CD4-positive, alpha-beta T cell (primary cell): ENCODE measurements around the gene SFTA2. TPM values are rescaled to one million over a fixed set of nuclear protein-coding genes. Genes with fewer than 3 reads are reported as not detected.

Experiments
- ATAC-seq: fragments of 200-7000 bp; cut with Tn5 transposase; one replicate; pipeline ENCODE4 v1.10.0; 2022; ENCODE audit warnings: mild to moderate bottlenecking; ENCODE audit not compliant: poor library complexity
- CTCF ChIA-PET: fragments of 350-600 bp; sonication (Branson Sonifier 250); formaldehyde crosslinking; loops from one replicate; lab custom pipeline; 2021; ENCODE audit warnings: antibody characterized with exemption, inconsistent platforms; lab: Charles Lee
- POLR2A ChIA-PET: fragments of 350-600 bp; sonication (Branson Sonifier 250); formaldehyde crosslinking; loops from one replicate; lab custom pipeline; 2021; ENCODE audit warnings: antibody characterized with exemption, inconsistent platforms; lab: Charles Lee
- DNase-seq, 14 experiments: peaks; one replicate each; pipeline ENCODE4 v3.0.0-alpha.2; 2013 to 2020; ENCODE audit warnings: mixed read lengths in 2 of 14
- H3K27ac ChIP-seq, 2 donors: one replicate each; pipeline versions ENCODE4 v1.5.1 to v1.7.0; 2013; ENCODE audit warnings: low read length in 2 of 2, low read depth in 1 of 2, mild to moderate bottlenecking in 1 of 2
- H3K27me3 ChIP-seq, 2 experiments: 1 replicate in 1 of 2; 2 replicates in 1 of 2; pipeline versions ENCODE4 v1.6.1 to v1.7.0; 2013; ENCODE audit warnings: low read length in 2 of 2, control low read depth in 1 of 2, mild to moderate bottlenecking in 1 of 2, moderate library complexity in 1 of 2; ENCODE audit not compliant: insufficient read depth in 2 of 2, control insufficient read depth in 1 of 2
- H3K36me3 ChIP-seq: one replicate; pipeline ENCODE4 v1.6.1; 2013; ENCODE audit warnings: low read length, control low read depth; ENCODE audit not compliant: insufficient read depth
- H3K4me1 ChIP-seq: one replicate; pipeline ENCODE4 v1.6.1; 2013; ENCODE audit warnings: low read length, control low read depth; ENCODE audit not compliant: insufficient read depth
- H3K4me3 ChIP-seq: one replicate; pipeline ENCODE4 v1.5.1; 2013; ENCODE audit warnings: mild to moderate bottlenecking, low read length, moderate library complexity
- H3K9me3 ChIP-seq, 2 experiments: 1 replicate in 1 of 2; 2 replicates in 1 of 2; pipeline versions ENCODE4 v1.6.1 to v1.7.0; 2013; ENCODE audit warnings: low read length in 2 of 2, mild to moderate bottlenecking in 2 of 2, control low read depth in 1 of 2, moderate library complexity in 1 of 2; ENCODE audit not compliant: control insufficient read depth in 1 of 2, insufficient read depth in 1 of 2
- H3K27ac Mint-ChIP-seq: one replicate; pipeline ENCODE4 v1.8.0; 2020; ENCODE audit warnings: mixed read lengths
- H3K27me3 Mint-ChIP-seq: one replicate; pipeline ENCODE4 v1.8.0; 2021; ENCODE audit warnings: mixed read lengths
- H3K36me3 Mint-ChIP-seq: one replicate; pipeline ENCODE4 v1.8.0; 2021; ENCODE audit warnings: low read depth, mixed read lengths
- H3K4me1 Mint-ChIP-seq: one replicate; pipeline ENCODE4 v1.8.0; 2021; ENCODE audit warnings: low read depth, mixed read lengths
- H3K4me3 Mint-ChIP-seq: one replicate; pipeline ENCODE4 v1.8.0; 2020; ENCODE audit warnings: mild to moderate bottlenecking, mixed read lengths
- H3K9me3 Mint-ChIP-seq: one replicate; pipeline ENCODE4 v1.8.0; 2020; ENCODE audit warnings: mixed read lengths
- CTCF ChIP-seq: fragments of 200-600 bp; IDR thresholded peaks from one replicate; pipeline ENCODE4 v1.8.0; 2022; ENCODE audit warnings: antibody characterized with exemption, mild to moderate bottlenecking
- intact Hi-C, 2 experiments: fragments of 100-400 bp; cut with DNase I in 1 of 2; cut with micrococcal nuclease in 1 of 2; formaldehyde crosslinking; loops; one replicate each; pipeline versions ENCODE4 v1.15.1 to v1.9.0; 2023 to 2025; cut with DNase I, micrococcal nuclease
- total RNA-seq, 174 experiments: library from RNA in 2 of 174; stranded (reverse) in 2 of 174; gene quantifications; one replicate each; pipeline ENCODE4 v1.2.3 and lab custom pipeline; 2021 to 2026

The SFTA2 gene
- total RNA-seq, 2 experiments from 2014 or later = not detected

DNA sequence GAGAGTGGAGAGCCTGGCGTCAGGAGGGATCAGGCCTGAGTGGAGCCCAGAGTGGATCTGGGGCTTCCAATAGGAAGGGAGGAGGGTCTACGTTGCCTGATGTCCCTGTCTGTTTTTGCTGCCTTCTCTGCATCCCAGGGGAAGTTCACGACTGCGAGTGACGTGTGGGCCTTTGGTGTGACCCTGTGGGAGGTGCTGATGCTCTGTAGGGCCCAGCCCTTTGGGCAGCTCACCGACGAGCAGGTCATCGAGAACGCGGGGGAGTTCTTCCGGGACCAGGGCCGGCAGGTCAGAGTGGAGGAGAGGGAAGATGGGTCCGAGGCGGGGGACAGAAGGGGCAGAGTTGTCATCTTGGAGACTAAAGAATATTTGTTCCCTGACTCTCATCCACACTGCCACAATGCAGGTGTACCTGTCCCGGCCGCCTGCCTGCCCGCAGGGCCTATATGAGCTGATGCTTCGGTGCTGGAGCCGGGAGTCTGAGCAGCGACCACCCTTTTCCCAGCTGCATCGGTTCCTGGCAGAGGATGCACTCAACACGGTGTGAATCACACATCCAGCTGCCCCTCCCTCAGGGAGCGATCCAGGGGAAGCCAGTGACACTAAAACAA lies 33.1 kb downstream of the SFTA2 start:
- Mint-ChIP-seq H3K4me1 (no peaks in the 10 kb centered on the region), H3K27ac (no peak overlapping the region), H3K27me3 (no peaks in the 10 kb centered on the region), H3K4me3 (no peak overlapping the region), H3K9me3 (no peaks in the 10 kb centered on the region), H3K36me3 (peaks cover 36% of the 10 kb centered on the region)
- DNase-seq (no peak), ATAC-seq (no peak)
- Histone ChIP-seq H3K27me3 (no peaks in the 10 kb centered on the region), H3K27ac (no peak overlapping the region), H3K4me1 (no peaks in the 10 kb centered on the region), H3K36me3 (peaks cover 12% of the 10 kb centered on the region), H3K4me3 (no peak overlapping the region), H3K9me3 (no peaks in the 10 kb centered on the region)
- intact Hi-C loops = no loop called here
- no peak for TF ChIP-seq CTCF
- ChIA-PET POLR2A (no interaction called here), CTCF (no interaction called here)

- Histone ChIP-seq H3K36me3 (peaks cover 12% of the 10 kb centered on the region), H3K27me3 (no peaks in the 10 kb centered on the region), H3K27ac (no peak overlapping the region), H3K9me3 (no peaks in the 10 kb centered on the region), H3K4me3 (no peak overlapping the region), H3K4me1 (no peaks in the 10 kb centered on the region)
- H3K27ac Mint-ChIP-seq = no peak overlapping the region
- no peaks in the 10 kb centered on the region for H3K4me1 Mint-ChIP-seq
- intact Hi-C loops = no loop called here
- TF ChIP-seq CTCF = no peak
- ChIA-PET CTCF (no interaction called here), POLR2A (no interaction called here)
- no peak for ATAC-seq
- no peak for DNase-seq
- peaks cover 36% of the 10 kb centered on the region for H3K36me3 Mint-ChIP-seq
- no peak overlapping the region for H3K4me3 Mint-ChIP-seq
- H3K9me3 Mint-ChIP-seq = no peaks in the 10 kb centered on the region
- H3K27me3 Mint-ChIP-seq = no peaks in the 10 kb centered on the region
Measured at GRCh38 chr6:30897882-30898281, 34.1 kb downstream of the SFTA2 start.

DNA sequence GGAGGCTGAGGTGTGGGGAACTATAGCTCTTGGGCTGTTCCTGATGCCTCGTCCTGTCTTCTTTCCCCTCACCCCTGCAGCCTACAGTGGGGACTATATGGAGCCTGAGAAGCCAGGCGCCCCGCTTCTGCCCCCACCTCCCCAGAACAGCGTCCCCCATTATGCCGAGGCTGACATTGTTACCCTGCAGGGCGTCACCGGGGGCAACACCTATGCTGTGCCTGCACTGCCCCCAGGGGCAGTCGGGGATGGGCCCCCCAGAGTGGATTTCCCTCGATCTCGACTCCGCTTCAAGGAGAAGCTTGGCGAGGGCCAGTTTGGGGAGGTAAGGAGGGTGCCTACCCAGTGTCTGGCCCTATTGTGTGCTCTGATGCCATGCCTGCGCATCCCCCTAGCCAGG lies 35.4 kb downstream of the SFTA2 start:
- CTCF ChIA-PET = no interaction called here
- H3K4me3 ChIP-seq = no peak overlapping the region
- ATAC-seq = no peak
- intact Hi-C loops = no loop called here
- peaks cover 42% of the 10 kb centered on the region for H3K36me3 Mint-ChIP-seq
- no peaks in the 10 kb centered on the region for H3K9me3 Mint-ChIP-seq
- no peaks in the 10 kb centered on the region for H3K9me3 ChIP-seq
- H3K4me3 Mint-ChIP-seq = no peak overlapping the region
- H3K27me3 ChIP-seq = no peaks in the 10 kb centered on the region
- peaks cover 12% of the 10 kb centered on the region for H3K36me3 ChIP-seq
- H3K4me1 ChIP-seq = no peaks in the 10 kb centered on the region
- POLR2A ChIA-PET = no interaction called here
- H3K4me1 Mint-ChIP-seq = no peaks in the 10 kb centered on the region
- H3K27ac ChIP-seq = no peak overlapping the region
- H3K27ac Mint-ChIP-seq = no peak overlapping the region
- no peaks in the 10 kb centered on the region for H3K27me3 Mint-ChIP-seq
- no peak for TF ChIP-seq CTCF
- DNase-seq = no peak
